SJCRH30 (cell line): ENCODE data around the gene DPYSL5. TPM values are rescaled to one million over a fixed set of nuclear protein-coding genes. Genes with fewer than 3 reads are reported as not detected.
A peak's percentile ranks its signal among the peaks of the same experiment; 100 is the strongest.

Experiments
- DNase-seq, 2 experiments: peaks; one replicate each; pipeline ENCODE4 v3.0.0-alpha.2; 2015 to 2020
- H3K27ac ChIP-seq: fragments of 250-450 bp; sonication (Bioruptor Pico); 2 replicates; pipeline ENCODE4 v1.5.1; 2020; ENCODE audit warnings: mild to moderate bottlenecking, moderate library complexity
- H3K27me3 ChIP-seq: fragments of 250-450 bp; sonication (Bioruptor Pico); 2 replicates; pipeline ENCODE4 v1.5.1; 2020; ENCODE audit warnings: mild to moderate bottlenecking, moderate library complexity
- H3K36me3 ChIP-seq: fragments of 250-450 bp; sonication (Bioruptor Pico); 2 replicates; pipeline ENCODE4 v1.5.1; 2020; ENCODE audit warnings: mild to moderate bottlenecking, moderate library complexity
- H3K4me1 ChIP-seq: fragments of 250-450 bp; sonication (Bioruptor Pico); 2 replicates; pipeline ENCODE4 v1.5.1; 2020; ENCODE audit warnings: mild to moderate bottlenecking, moderate library complexity
- H3K4me3 ChIP-seq: fragments of 250-450 bp; sonication (Bioruptor Pico); 2 replicates; pipeline ENCODE4 v1.5.1; 2020; ENCODE audit warnings: mild to moderate bottlenecking, moderate library complexity
- H3K9me3 ChIP-seq: fragments of 250-450 bp; sonication (Bioruptor Pico); replicated peaks from 2 replicates; pipeline ENCODE4 v1.5.1; 2020; ENCODE audit warnings: mild to moderate bottlenecking, moderate library complexity
- total RNA-seq: library from RNA; depleted of rRNA; stranded (reverse); fragments of >200 nt; shearing (Covaris generic); gene quantifications from 2 replicates; pipeline ENCODE4 v1.2.3, GENCODE V29; 2014

DPYSL5 gene
- total RNA-seq, 1 experiment from 2014 or later = 1.2 TPM

DNA sequence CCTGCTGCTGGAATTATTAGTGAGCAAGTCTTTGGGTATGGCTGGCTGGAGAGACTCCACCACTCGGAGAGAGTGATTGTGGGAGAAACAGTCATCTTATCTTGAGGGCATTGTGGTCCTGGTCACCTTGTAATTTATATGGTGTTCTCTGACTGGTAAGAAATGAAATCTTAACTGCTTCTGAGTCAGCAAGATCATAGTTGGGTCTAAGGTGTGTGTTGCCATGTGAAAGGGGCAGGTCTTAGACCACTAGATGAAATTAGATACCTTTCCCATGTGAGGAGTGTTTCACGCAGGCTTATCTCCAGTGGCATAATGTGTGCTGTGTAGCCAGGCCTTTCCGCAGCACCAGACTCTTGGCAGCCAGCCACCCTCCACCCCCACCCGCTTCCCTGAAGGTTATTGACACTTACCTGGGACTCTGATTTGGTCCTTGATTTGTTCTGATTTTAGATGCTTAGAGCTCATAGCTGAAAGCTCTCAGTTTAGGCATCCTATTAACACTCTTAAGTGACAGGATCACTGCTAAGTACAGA, 130.2 kb downstream of the DPYSL5 start:
- Histone ChIP-seq H3K27ac (no peak overlapping the region), H3K9me3 (no peaks in the 10 kb centered on the region), H3K36me3 (no peaks in the 10 kb centered on the region), H3K27me3 (peaks cover 23% of the 10 kb centered on the region), H3K4me3 (no peak overlapping the region), H3K4me1 (no peaks in the 10 kb centered on the region)
- no peak for DNase-seq

- H3K27ac ChIP-seq = no peak overlapping the region
- peaks cover 22% of the 10 kb centered on the region; the same call in 1 of the 2 replicates for H3K27me3 ChIP-seq
- H3K4me1 ChIP-seq = no peaks in the 10 kb centered on the region
- no peaks in the 10 kb centered on the region for H3K9me3 ChIP-seq
- DNase-seq = no peak
- H3K4me3 ChIP-seq = no peak overlapping the region
- H3K36me3 ChIP-seq = no peaks in the 10 kb centered on the region
These were observed 131.8 kb downstream of the DPYSL5 start for GRCh38 chr2:26979741-26980140.

DNA sequence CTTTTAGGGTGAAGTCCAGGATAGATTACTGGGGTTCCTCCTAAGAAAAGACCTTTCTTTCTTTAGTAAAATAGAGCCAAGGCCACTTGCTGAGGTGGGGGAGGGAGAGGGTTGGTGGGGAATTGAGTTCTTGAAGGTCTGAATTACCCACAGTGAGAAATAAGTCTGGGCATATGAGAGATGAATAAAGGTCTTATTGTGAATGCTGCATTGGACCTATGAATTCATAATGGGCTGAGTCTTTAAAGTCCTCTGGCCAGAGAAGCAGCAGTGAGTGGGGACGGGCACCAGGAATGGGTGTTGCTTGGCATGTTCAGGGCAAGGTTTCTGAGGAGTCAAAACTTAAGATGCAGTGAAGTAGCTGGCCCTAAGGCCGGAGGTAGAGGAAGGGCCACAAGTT, 133.0 kb downstream of the DPYSL5 start:
- H3K4me3 ChIP-seq = no peak overlapping the region
- DNase-seq = no peak

DNA sequence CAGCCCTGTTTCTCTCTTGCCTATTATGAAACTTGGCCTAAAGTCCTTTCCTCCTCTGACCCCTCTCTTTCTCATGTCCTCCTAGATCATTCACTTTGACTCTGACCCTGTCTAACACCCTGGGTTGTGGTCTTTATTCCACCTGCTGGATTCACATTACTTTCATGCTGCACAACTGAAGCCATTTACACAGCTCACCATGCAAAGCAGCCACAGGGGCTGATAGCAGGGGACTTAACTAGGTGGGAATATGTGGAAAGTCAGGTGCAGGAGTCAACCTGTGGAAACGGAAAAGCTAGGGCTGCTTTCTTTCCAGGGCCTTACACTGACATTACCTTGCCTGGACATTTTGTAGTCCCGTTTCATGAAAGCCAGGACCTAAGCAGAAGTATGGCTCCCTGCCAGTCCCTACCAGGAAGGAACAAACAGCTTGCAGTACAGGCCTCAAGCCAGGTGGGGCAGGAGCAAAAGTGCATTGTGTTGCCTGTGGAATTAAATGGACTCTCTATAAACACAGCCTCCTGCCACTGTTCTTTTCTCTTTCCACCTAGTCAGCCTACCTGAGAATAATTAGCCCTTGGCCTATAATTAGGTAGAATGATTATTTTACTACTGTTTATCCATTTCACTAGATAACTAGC, 134.3 kb downstream of the DPYSL5 start:
- peak in 1 of 2 experiments; percentile 29 for DNase-seq

More for the DNA sequence above, 133.0 kb downstream of the DPYSL5 start:
- H3K4me1 ChIP-seq = no peaks in the 10 kb centered on the region
- H3K27ac ChIP-seq = no peak overlapping the region
- peaks cover 17% of the 10 kb centered on the region; the same call in 1 of the 2 replicates for H3K27me3 ChIP-seq
- no peaks in the 10 kb centered on the region for H3K9me3 ChIP-seq
- no peaks in the 10 kb centered on the region for H3K36me3 ChIP-seq

DNA sequence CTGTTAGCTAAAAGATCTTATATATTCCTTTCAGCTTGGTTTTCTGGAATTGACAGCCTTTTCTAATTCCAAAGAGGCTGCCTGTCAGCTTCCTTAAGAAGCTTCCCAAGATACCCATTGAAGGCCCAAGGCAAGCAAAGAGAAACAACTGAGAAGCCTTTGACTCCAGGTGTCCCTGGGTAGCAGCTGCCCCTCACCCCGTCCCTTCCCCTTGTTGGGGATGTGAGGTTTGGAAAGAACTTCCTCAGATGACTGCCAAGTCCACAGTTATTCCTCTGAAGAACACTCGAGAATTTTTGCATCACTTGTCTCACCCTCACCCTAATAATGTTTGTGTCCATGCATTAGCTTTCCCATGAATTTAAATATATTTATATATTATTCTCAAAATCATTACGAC, 135.8 kb downstream of the DPYSL5 start:
- no peaks in the 10 kb centered on the region for H3K9me3 ChIP-seq
- no peaks in the 10 kb centered on the region for H3K36me3 ChIP-seq
- H3K27ac ChIP-seq = no peak overlapping the region
- H3K4me1 ChIP-seq = no peaks in the 10 kb centered on the region
- H3K4me3 ChIP-seq = no peak overlapping the region
- no peak for DNase-seq
- peaks cover 27% of the 10 kb centered on the region for H3K27me3 ChIP-seq

More for the DNA sequence above, 134.3 kb downstream of the DPYSL5 start:
- no peaks in the 10 kb centered on the region for H3K36me3 ChIP-seq
- H3K4me1 ChIP-seq = no peaks in the 10 kb centered on the region
- no peak overlapping the region for H3K4me3 ChIP-seq
- H3K27ac ChIP-seq = no peak overlapping the region
- H3K9me3 ChIP-seq = no peaks in the 10 kb centered on the region
- peaks cover 16% of the 10 kb centered on the region; the same call in 1 of the 2 replicates for H3K27me3 ChIP-seq

- Histone ChIP-seq H3K27ac (no peak overlapping the region), H3K36me3 (no peaks in the 10 kb centered on the region), H3K4me1 (no peaks in the 10 kb centered on the region)
These were observed 137.9 kb downstream of the DPYSL5 start for GRCh38 chr2:26985807-26986206.

GRCh38 chr2:26986576-26986975, 138.6 kb downstream of the DPYSL5 start:
- Histone ChIP-seq H3K36me3 (no peaks in the 10 kb centered on the region), H3K27ac (no peak overlapping the region), H3K4me3 (no peak overlapping the region), H3K27me3 (peaks cover 42% of the 10 kb centered on the region), H3K9me3 (no peaks in the 10 kb centered on the region), H3K4me1 (no peaks in the 10 kb centered on the region)
- no peak for DNase-seq

More at GRCh38 chr2:26985807-26986206, 137.9 kb downstream of the DPYSL5 start:
- peaks cover 42% of the 10 kb centered on the region for H3K27me3 ChIP-seq
- no peak overlapping the region for H3K4me3 ChIP-seq
- DNase-seq = no peak
- no peaks in the 10 kb centered on the region for H3K9me3 ChIP-seq

- no peaks in the 10 kb centered on the region for H3K36me3 ChIP-seq
- H3K27ac ChIP-seq = no peak overlapping the region
- H3K4me3 ChIP-seq = no peak overlapping the region
- H3K4me1 ChIP-seq = no peaks in the 10 kb centered on the region
- no peak for DNase-seq
- no peaks in the 10 kb centered on the region for H3K9me3 ChIP-seq
- peaks cover 44% of the 10 kb centered on the region for H3K27me3 ChIP-seq
These were observed 140.3 kb downstream of the DPYSL5 start for GRCh38 chr2:26988058-26988860.

DNA sequence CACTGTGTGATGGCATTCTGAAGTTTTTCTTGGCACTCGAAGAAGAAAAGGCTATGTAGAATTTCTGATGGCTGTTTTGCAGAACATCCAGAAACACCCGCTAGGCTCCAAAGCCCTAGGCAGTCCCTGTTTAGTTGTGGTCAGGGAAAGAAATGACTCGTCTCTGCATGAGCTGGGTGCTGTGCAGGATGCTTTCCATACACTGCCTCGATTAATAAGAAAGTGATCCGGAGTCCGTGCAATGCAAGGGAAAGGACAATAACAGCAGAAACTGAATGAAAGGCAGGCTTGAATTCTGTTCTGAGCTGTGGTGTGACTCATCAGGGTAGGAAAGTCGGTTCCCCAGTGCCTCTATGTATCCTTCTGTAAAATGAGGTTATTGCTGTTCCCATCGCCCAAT, 141.2 kb downstream of the DPYSL5 start:
- no peaks in the 10 kb centered on the region for H3K4me1 ChIP-seq
- H3K4me3 ChIP-seq = no peak overlapping the region
- H3K27me3 ChIP-seq = peaks cover 38% of the 10 kb centered on the region
- H3K27ac ChIP-seq = no peak overlapping the region
- no peaks in the 10 kb centered on the region for H3K9me3 ChIP-seq
- no peaks in the 10 kb centered on the region for H3K36me3 ChIP-seq
- DNase-seq = no peak

DNA sequence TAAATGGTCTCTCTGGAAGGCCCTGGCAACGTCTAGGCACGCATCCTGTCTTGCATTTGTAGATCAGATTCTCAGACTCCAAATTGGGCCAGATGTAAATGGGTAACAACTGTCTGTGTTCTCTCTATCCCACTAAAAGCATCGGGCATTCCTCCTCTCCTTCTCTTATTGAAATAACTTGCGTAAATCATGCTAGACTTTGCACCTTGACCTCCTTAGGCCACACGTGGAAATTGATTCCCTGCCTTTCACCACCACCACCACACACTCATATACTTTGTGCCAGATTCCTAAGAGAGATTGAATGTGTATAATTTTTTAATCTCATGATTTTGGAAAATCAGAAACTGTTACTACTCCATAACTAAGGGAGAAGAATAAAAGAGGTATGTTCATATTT, 143.8 kb downstream of the DPYSL5 start:
- Histone ChIP-seq H3K27ac (no peak overlapping the region), H3K27me3 (peaks cover 31% of the 10 kb centered on the region), H3K4me1 (no peaks in the 10 kb centered on the region), H3K4me3 (no peak overlapping the region), H3K36me3 (no peaks in the 10 kb centered on the region), H3K9me3 (0 out of 2 replicates have a peak, but pooled peaks cover 3% of the 10 kb centered on the region)
- DNase-seq = no peak

DNA sequence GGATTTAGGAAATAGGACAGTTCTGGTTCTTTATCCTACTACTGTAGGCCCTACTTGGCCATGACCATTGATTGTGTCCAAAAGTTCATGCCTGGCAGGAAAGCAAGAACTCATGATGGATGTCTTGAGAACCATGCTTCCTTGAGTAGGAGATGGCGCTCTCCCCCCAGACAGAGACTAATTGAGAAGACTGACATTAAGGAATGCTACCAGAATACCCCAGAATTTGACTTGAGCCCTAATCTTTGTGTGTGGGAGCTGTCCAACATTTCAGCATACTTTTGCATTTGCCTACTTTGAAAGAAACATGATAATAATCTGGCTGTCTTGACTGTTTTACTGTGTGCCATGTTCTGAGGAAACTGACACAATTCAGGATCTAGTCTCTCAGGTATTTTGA, 145.8 kb downstream of the DPYSL5 start:
- H3K4me3 ChIP-seq = no peak overlapping the region
- 0 out of 2 replicates have a peak, but pooled peaks cover 3% of the 10 kb centered on the region for H3K9me3 ChIP-seq
- peak in 1 of 2 experiments; percentile 46 for DNase-seq
- H3K36me3 ChIP-seq = no peaks in the 10 kb centered on the region
- H3K4me1 ChIP-seq = no peaks in the 10 kb centered on the region
- peaks cover 18% of the 10 kb centered on the region; the same call in 1 of the 2 replicates for H3K27me3 ChIP-seq
- no peak overlapping the region for H3K27ac ChIP-seq

- no peak overlapping the region for H3K4me3 ChIP-seq
- 0 out of 2 replicates have a peak, but pooled peaks cover 3% of the 10 kb centered on the region for H3K9me3 ChIP-seq
- no peak for DNase-seq
- no peak overlapping the region for H3K27ac ChIP-seq
- no peaks in the 10 kb centered on the region for H3K36me3 ChIP-seq
- H3K27me3 ChIP-seq = peaks cover 6% of the 10 kb centered on the region; the same call in 1 of the 2 replicates
- H3K4me1 ChIP-seq = no peaks in the 10 kb centered on the region
These were observed 147.1 kb downstream of the DPYSL5 start for GRCh38 chr2:26994983-26995382.

GRCh38 chr2:26997394-26997793, 149.5 kb downstream of the DPYSL5 start:
- Histone ChIP-seq H3K9me3 (0 out of 2 replicates have a peak, but pooled peaks cover 3% of the 10 kb centered on the region), H3K4me1 (no peaks in the 10 kb centered on the region), H3K36me3 (no peaks in the 10 kb centered on the region), H3K27me3 (no peaks in the 10 kb centered on the region; the same call in 1 of the 2 replicates), H3K4me3 (no peak overlapping the region), H3K27ac (no peak overlapping the region)
- DNase-seq = no peak

GRCh38 chr2:26998323-26998722, 150.4 kb downstream of the DPYSL5 start:
- DNase-seq = no peak
- no peaks in the 10 kb centered on the region for H3K4me1 ChIP-seq
- H3K36me3 ChIP-seq = no peaks in the 10 kb centered on the region
- no peak overlapping the region for H3K27ac ChIP-seq
- H3K27me3 ChIP-seq = no peaks in the 10 kb centered on the region; the same call in 1 of the 2 replicates
- H3K4me3 ChIP-seq = no peak overlapping the region
- 0 out of 2 replicates have a peak, but pooled peaks cover 3% of the 10 kb centered on the region for H3K9me3 ChIP-seq
